Activated gamma-delta T cell treated with anti-CD3 and anti-CD28 coated beads, Interleukin-2, amount 50 U/mL, for 16 hours (primary cell): Measurements from ENCODE around the gene USP17L24.
"Not testable (repeated sequence)": the region's sequence is repeated elsewhere in the genome, so short reads cannot be mapped to it uniquely, and the experiment has no call there.

ENCODE experiments used
- DNase-seq: peaks from one replicate; pipeline ENCODE4 v3.0.0-alpha.2; 2020; ENCODE audit warnings: low read depth

The USP17L24 gene

GRCh38 chr4:9324865-9325264, at the start of gene USP17L24:
USP17L24 (plus strand) TSS chr4:9325165; CDS start chr4:9325165, 0 bp downstream.
- not testable (repeated sequence) for DNase-seq

GRCh38 chr4:9324191-9324590, 774 bp upstream of the USP17L24 start:
- DNase-seq, result not testable (repeated sequence)

- DNase-seq, result not testable (repeated sequence)
These were observed 4.6 kb downstream of the USP17L24 start, which contains the start of gene USP17L25 for GRCh38 chr4:9329611-9330010. USP17L25 (plus strand) TSS chr4:9329911; CDS start chr4:9329911, 0 bp downstream.

- not testable (repeated sequence) for DNase-seq
These were observed 9.4 kb downstream of the USP17L24 start, which contains the start of gene USP17L26 for GRCh38 chr4:9334358-9334757. USP17L26 (plus strand) TSS chr4:9334658; CDS start chr4:9334658, 0 bp downstream.

GRCh38 chr4:9339103-9339502, 14.1 kb downstream of the USP17L24 start, which contains the start of gene USP17L5:
USP17L5 (plus strand) TSS chr4:9339403; CDS start chr4:9339403, 0 bp downstream.
- DNase-seq, result not testable (repeated sequence)

- DNase-seq, result not testable (repeated sequence)
These were observed 18.9 kb downstream of the USP17L24 start, which contains the start of gene USP17L27 for GRCh38 chr4:9343848-9344247. USP17L27 (plus strand) TSS chr4:9344148; CDS start chr4:9344148, 0 bp downstream.

- not testable (repeated sequence) for DNase-seq
These were observed 23.6 kb downstream of the USP17L24 start, which contains the start of gene USP17L28 for GRCh38 chr4:9348593-9348992. USP17L28 (plus strand) TSS chr4:9348893; CDS start chr4:9348893, 0 bp downstream.

GRCh38 chr4:9350866-9351265, 25.9 kb downstream of the USP17L24 start:
- not testable (repeated sequence) for DNase-seq

- not testable (repeated sequence) for DNase-seq
These were observed 28.4 kb downstream of the USP17L24 start, which contains the start of gene USP17L29 for GRCh38 chr4:9353338-9353737. USP17L29 (plus strand) TSS chr4:9353638; CDS start chr4:9353638, 0 bp downstream.

GRCh38 chr4:9362829-9363228, 37.9 kb downstream of the USP17L24 start, which contains the start of gene USP17L30:
USP17L30 (plus strand) TSS chr4:9363129; CDS start chr4:9363129, 0 bp downstream.
- DNase-seq, result not testable (repeated sequence)
